OCI-LY1 (cell line): ENCODE data around the gene PSORS1C2.

ENCODE experiments used
- H2AFZ ChIP-seq: fragments of 200-600 bp; sonication (generic), shearing (Covaris generic); 2 replicates; pipeline ENCODE4 v1.6.0; 2014; ENCODE audit warnings: antibody characterized with exemption, mild to moderate bottlenecking, low read length
- H3F3A ChIP-seq: fragments of 200-600 bp; sonication (generic), shearing (Covaris generic); 2 replicates; pipeline ENCODE4 v1.6.0; 2014; ENCODE audit warnings: mild to moderate bottlenecking, antibody characterized with exemption, low read length, moderate library complexity; ENCODE audit not compliant: insufficient read depth
- H3K27ac ChIP-seq: fragments of 200-600 bp; sonication (generic); 2 replicates; pipeline ENCODE4 v1.5.1; 2014; ENCODE audit warnings: low read length, mixed run types, mild to moderate bottlenecking, low read depth; ENCODE audit not compliant: poor library complexity, severe bottlenecking
- H3K27me3 ChIP-seq: fragments of 200-600 bp; sonication (generic); 2 replicates; pipeline ENCODE4 v1.6.0; 2014; ENCODE audit warnings: antibody characterized with exemption, mild to moderate bottlenecking, low read length, moderate library complexity; ENCODE audit not compliant: insufficient read depth
- H3K36me3 ChIP-seq: fragments of 200-600 bp; sonication (generic); 2 replicates; pipeline ENCODE4 v1.6.1; 2014; ENCODE audit warnings: mild to moderate bottlenecking, antibody characterized with exemption, low read length, moderate library complexity, mixed read lengths; ENCODE audit not compliant: insufficient read depth
- H3K4me1 ChIP-seq: fragments of 200-600 bp; sonication (generic); 2 replicates; pipeline ENCODE4 v1.5.1; 2014; ENCODE audit warnings: mild to moderate bottlenecking, low read length, moderate library complexity; ENCODE audit not compliant: insufficient read depth, severe bottlenecking
- H3K4me2 ChIP-seq: fragments of 200-600 bp; sonication (generic), shearing (Covaris generic); 2 replicates; pipeline ENCODE4 v1.6.1; 2014; ENCODE audit warnings: low read length
- H3K4me3 ChIP-seq: fragments of 200-600 bp; sonication (generic); 2 replicates; pipeline ENCODE4 v1.5.1; 2014; ENCODE audit warnings: low read length, low read depth, mild to moderate bottlenecking, mixed read lengths; ENCODE audit not compliant: poor library complexity, severe bottlenecking
- H3K79me2 ChIP-seq: fragments of 200-600 bp; shearing (Covaris generic); 2 replicates; pipeline ENCODE4 v1.6.1; 2016; ENCODE audit warnings: mixed run types, low read length, mixed read lengths; ENCODE audit not compliant: insufficient read depth
- H3K9ac ChIP-seq: fragments of 200-600 bp; sonication (generic), shearing (Covaris generic); 2 replicates; pipeline ENCODE4 v1.6.1; 2014; ENCODE audit warnings: mild to moderate bottlenecking, low read length, mixed read lengths
- H3K9me2 ChIP-seq: fragments of 200-600 bp; sonication (generic), shearing (Covaris generic); 2 replicates; pipeline ENCODE4 v1.6.1; 2014; ENCODE audit warnings: low read depth, mild to moderate bottlenecking, low read length, mixed read lengths
- H3K9me3 ChIP-seq: fragments of 200-600 bp; shearing (Covaris generic); 2 replicates; pipeline ENCODE4 v1.6.1; 2014; ENCODE audit warnings: low read length, mixed read lengths
- H4K20me1 ChIP-seq: fragments of 200-600 bp; sonication (generic), shearing (Covaris generic); 2 replicates; pipeline ENCODE4 v1.6.0; 2016; ENCODE audit warnings: mild to moderate bottlenecking, low read length; ENCODE audit not compliant: insufficient read depth
- EZH2 ChIP-seq: fragments of 200-600 bp; sonication (generic), shearing (Covaris generic); IDR thresholded peaks from 2 replicates; pipeline ENCODE4 v1.8.0; 2017; ENCODE audit warnings: borderline replicate concordance, mixed run types, mild to moderate bottlenecking, antibody characterized with exemption, low read length, moderate library complexity, mixed read lengths
- TF ChIP-seq, protein P1 (sequence below): fragments of 200-600 bp; sonication (generic), shearing (Covaris generic); IDR thresholded peaks from 2 replicates; pipeline ENCODE4 v1.5.1; 2017; ENCODE audit warnings: mild to moderate bottlenecking, antibody characterized with exemption, low read length, moderate library complexity, mixed read lengths

PSORS1C2 gene

DNA sequence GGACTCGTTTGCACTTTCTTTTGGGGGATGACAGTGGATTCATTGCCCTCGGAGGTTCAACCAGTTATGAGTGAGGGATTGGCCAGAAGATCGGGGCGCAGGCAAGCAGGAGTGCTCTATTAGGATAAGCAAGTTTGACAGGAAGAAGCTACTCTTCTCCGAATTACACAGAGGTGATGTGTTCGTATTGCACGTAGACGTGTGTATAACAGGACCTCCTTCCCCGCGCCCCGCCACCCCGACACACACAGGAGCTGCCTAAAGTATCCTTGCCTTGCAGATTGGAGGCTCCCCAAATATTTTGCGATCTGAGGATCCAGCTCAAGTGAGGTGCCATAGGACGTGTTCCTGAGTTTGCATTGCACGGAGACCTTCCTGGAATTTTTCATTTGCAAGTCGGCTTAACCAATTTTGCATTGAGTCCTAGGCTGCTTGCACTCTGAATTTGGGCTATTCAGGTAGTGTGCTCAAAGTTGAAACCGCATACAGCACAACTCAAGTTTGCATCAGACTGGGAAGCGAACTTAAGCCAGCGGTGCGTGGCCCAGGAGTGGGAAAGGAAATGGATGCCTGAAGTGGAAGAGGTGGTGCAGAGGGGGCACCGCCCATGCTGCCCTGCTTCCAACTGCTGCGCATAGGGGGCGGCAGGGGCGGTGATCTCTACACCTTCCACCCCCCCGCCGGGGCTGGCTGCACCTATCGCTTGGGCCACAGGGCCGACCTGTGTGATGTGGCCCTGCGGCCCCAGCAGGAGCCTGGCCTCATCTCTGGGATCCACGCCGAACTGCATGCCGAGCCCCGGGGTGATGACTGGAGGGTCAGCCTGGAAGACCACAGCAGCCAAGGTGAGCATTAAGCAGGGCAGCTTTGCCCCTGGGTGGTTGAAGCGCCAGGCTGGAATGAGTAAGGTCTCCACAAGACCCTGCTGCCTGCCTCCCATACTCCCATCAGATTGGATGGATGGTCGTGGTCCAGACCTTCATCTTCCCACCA lies 20.3 kb upstream of the PSORS1C2 start:
- Histone ChIP-seq H4K20me1 (no peaks in the 10 kb centered on the region), H3F3A (no peaks in the 10 kb centered on the region), H3K9me2 (no peaks in the 10 kb centered on the region), H3K79me2 (peaks cover 6% of the 10 kb centered on the region; the same call in 1 of the 2 replicates), H3K4me3 (peak overlapping the region; percentile 82), H3K4me2 (peak overlapping the region; percentile 83), H3K4me1 (peaks cover 59% of the 10 kb centered on the region), H3K9ac (peak overlapping the region; percentile 89), H3K27me3 (no peaks in the 10 kb centered on the region), H3K36me3 (peaks cover 59% of the 10 kb centered on the region), H3K27ac (peak overlapping the region; percentile 70), H3K9me3 (no peaks in the 10 kb centered on the region), H2AFZ (no peak overlapping the region)
- TF ChIP-seq EZH2 = no peak
- TF ChIP-seq, protein P1, sequence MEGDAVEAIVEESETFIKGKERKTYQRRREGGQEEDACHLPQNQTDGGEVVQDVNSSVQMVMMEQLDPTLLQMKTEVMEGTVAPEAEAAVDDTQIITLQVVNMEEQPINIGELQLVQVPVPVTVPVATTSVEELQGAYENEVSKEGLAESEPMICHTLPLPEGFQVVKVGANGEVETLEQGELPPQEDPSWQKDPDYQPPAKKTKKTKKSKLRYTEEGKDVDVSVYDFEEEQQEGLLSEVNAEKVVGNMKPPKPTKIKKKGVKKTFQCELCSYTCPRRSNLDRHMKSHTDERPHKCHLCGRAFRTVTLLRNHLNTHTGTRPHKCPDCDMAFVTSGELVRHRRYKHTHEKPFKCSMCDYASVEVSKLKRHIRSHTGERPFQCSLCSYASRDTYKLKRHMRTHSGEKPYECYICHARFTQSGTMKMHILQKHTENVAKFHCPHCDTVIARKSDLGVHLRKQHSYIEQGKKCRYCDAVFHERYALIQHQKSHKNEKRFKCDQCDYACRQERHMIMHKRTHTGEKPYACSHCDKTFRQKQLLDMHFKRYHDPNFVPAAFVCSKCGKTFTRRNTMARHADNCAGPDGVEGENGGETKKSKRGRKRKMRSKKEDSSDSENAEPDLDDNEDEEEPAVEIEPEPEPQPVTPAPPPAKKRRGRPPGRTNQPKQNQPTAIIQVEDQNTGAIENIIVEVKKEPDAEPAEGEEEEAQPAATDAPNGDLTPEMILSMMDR = peak; percentile 41

DNA sequence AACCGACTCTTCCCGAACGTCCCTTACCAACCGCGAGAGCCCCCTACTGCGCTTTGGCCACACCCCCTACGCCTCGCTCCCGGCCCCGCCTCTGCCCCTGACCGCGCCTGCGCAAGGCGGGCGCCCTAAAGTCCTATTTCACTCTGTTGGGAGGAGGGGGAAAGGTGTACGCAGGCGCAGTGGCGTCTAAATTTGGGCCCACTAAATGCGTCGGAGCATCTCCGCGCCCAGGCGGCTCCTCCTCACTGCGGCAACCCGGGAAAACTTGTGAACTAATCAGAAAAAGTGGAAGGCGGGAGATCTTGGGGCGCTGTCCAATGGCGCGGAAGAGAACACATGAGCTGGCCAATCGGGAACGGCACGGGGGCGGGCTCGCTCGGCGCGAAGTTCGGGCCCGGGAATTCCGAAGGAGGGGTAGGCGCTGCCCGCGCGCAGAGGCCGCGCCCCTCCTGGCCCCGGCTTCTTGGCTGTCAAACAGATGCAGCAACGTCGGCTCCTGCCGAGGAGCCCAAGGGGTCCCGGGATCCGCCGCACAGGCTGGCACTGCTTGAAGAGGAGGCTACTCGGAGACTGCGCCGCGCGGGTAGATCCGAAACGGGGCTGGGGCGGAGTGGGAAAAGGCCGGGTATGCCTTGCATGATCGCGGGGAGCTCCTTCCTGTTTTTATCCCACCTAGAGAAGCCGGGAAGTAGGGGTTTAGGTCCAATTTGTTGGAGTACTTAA lies 19.4 kb upstream of the PSORS1C2 start, which contains the start of gene TCF19:
TCF19 (plus strand) TSS at position 450 of the 723 bp plus-strand sequence. CDS start 881 bp downstream, outside the sequence.
- no peak for TF ChIP-seq EZH2
- TF ChIP-seq, protein P1 = no peak
- Histone ChIP-seq H3K27me3 (no peaks in the 10 kb centered on the region), H3K4me1 (peaks cover 50% of the 10 kb centered on the region), H3K4me2 (peak within 1 kb of the TSS; percentile 94), H3K9ac (peak within 1 kb of the TSS; percentile 89), H3K4me3 (peak within 1 kb of the TSS; percentile 82), H3K9me2 (no peaks in the 10 kb centered on the region), H3K27ac (peak within 1 kb of the TSS; percentile 70), H3F3A (no peaks in the 10 kb centered on the region), H3K36me3 (peaks cover 51% of the 10 kb centered on the region), H4K20me1 (no peaks in the 10 kb centered on the region), H3K9me3 (no peaks in the 10 kb centered on the region), H2AFZ (no peak within 1 kb of the TSS), H3K79me2 (peaks cover 6% of the 10 kb centered on the region; the same call in 1 of the 2 replicates)

DNA sequence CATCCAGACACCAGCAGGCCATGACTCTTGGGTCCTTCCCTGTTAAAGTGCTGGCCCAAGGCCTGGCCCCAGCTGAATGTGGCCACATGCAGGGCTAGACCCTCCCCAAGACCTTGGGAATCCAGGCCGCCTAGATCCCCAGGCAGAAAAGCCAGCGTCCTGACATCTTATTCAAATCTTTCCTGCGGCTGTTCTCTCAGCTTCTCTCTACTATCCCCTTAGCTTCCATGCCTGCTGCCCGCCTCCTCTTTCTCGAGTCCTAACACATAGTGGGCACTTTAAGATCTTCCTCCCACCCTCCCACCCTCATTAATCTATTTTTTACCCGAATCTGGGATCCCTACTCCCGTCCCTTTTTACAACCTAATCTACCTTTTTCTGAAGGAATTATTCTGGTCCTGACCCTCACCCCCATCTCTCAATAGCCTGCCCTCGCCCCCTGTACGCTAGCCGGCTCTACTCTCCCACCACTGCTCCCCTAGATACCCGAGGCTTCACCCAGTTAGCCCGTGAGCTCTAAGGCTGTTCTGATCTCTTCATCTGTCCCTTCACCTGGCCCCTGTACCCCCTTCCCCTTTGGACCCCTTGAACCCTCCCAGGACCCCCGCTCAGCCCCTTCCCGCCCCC lies 18.8 kb upstream of the PSORS1C2 start, which contains the start of gene CCHCR1:
CCHCR1 (minus strand) TSS at position 290 of the 627 bp plus-strand sequence; CDS start at position 88, 202 bp downstream.
- H2AFZ ChIP-seq = no peak within 1 kb of the TSS
- peaks cover 44% of the 10 kb centered on the region for H3K36me3 ChIP-seq

More for the DNA sequence above, 18.8 kb upstream of the PSORS1C2 start, which contains the start of gene CCHCR1:
- Histone ChIP-seq H3K79me2 (peaks cover 6% of the 10 kb centered on the region; the same call in 1 of the 2 replicates), H3K27ac (peak within 1 kb of the TSS; percentile 70), H3K9ac (peak within 1 kb of the TSS; percentile 89), H3K4me1 (peaks cover 49% of the 10 kb centered on the region), H4K20me1 (no peaks in the 10 kb centered on the region), H3K4me2 (peak within 1 kb of the TSS; percentile 94), H3K4me3 (peak within 1 kb of the TSS; percentile 82), H3F3A (no peaks in the 10 kb centered on the region), H3K9me3 (no peaks in the 10 kb centered on the region), H3K27me3 (no peaks in the 10 kb centered on the region), H3K9me2 (no peaks in the 10 kb centered on the region)
- TF ChIP-seq EZH2 = no peak
- TF ChIP-seq, protein P1 = no peak
